ENCODE results near the gene LETMD1. TPM values are rescaled to one million over a fixed set of nuclear protein-coding genes. Genes with fewer than 3 reads are reported as not detected.

Gene LETMD1
- polyA plus RNA-seq, 1 experiment: 48.1 TPM

GRCh38 chr12:51018956-51019355 lies 29.2 kb upstream of the LETMD1 start:
- POLR2A ChIA-PET: no interaction called here
- Histone ChIP-seq H3K4me3 (ENCODE audit: low read depth, low read length) (no peak overlapping the region), H3K27ac (ENCODE audit: low read depth, low read length) (no peak overlapping the region), H3K9me3 (ENCODE audit: control insufficient read depth, insufficient read depth, low read length) (no peaks in the 10 kb centered on the region), H3K27me3 (ENCODE audit: control insufficient read depth, insufficient read depth, low read length) (no peaks in the 10 kb centered on the region)
- CTCF ChIA-PET: no interaction called here
- DNase-seq (ENCODE audit: low read depth, low spot score): no peak
- TF ChIP-seq, protein P1, sequence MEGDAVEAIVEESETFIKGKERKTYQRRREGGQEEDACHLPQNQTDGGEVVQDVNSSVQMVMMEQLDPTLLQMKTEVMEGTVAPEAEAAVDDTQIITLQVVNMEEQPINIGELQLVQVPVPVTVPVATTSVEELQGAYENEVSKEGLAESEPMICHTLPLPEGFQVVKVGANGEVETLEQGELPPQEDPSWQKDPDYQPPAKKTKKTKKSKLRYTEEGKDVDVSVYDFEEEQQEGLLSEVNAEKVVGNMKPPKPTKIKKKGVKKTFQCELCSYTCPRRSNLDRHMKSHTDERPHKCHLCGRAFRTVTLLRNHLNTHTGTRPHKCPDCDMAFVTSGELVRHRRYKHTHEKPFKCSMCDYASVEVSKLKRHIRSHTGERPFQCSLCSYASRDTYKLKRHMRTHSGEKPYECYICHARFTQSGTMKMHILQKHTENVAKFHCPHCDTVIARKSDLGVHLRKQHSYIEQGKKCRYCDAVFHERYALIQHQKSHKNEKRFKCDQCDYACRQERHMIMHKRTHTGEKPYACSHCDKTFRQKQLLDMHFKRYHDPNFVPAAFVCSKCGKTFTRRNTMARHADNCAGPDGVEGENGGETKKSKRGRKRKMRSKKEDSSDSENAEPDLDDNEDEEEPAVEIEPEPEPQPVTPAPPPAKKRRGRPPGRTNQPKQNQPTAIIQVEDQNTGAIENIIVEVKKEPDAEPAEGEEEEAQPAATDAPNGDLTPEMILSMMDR (IDR thresholded peaks at IDR 0.05; ENCODE audit: low read depth, low read length): no peak

- CTCF ChIA-PET: interaction anchor here (0.8 kb wide), 2 partner anchors 27 to 321 kb away, joined by 3 read pairs; no protein-coding TSS in a partner anchor
- Histone ChIP-seq H3K27ac (ENCODE audit: low read depth, low read length) (no peak overlapping the region), H3K27me3 (ENCODE audit: control insufficient read depth, insufficient read depth, low read length) (no peaks in the 10 kb centered on the region), H3K9me3 (ENCODE audit: control insufficient read depth, insufficient read depth, low read length) (no peaks in the 10 kb centered on the region), H3K4me3 (ENCODE audit: low read depth, low read length) (no peak overlapping the region)
- POLR2A ChIA-PET: no interaction called here
- no peak for DNase-seq (ENCODE audit: low read depth, low spot score)
- TF ChIP-seq, protein P1 (IDR thresholded peaks at IDR 0.05; ENCODE audit: low read depth, low read length): no peak
These were observed 28.2 kb upstream of the LETMD1 start for GRCh38 chr12:51019927-51020326.

DNA sequence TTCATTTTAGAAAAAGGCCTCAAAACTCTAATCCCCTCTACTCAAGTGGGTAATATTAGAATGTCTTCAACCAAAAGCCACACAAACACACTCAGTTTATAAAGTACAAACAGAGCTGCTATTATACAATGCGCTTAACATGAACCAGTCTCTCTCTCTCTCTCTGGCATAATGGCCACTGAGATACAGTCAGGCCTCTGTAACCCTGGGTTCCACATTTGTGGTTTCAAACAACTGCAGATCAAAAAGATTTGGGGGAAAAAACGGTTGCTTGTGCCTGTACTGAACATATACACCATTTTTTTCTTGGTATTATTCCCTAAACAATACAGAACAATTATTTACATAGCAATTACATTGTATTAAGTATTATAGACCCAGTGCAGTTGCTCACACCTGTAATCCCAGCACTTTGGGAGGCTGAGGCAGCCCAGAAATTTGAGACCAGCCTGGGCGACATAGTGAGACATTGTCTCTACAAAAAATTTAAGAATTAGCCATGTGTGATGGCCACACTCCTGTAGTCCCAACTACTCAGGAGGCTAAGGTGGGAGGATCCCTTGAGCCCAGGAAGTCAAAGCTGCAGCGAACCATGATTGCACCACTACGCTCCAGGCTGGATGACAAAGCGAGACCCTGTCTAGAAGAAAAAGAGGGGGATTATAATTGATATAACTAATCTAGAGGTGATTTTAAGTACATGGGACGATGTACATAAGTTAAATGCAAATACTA lies 27.5 kb upstream of the LETMD1 start:
- Histone ChIP-seq H3K9me3 (ENCODE audit: control insufficient read depth, insufficient read depth, low read length) (no peaks in the 10 kb centered on the region; the same call in 1 of the 2 replicates), H3K4me3 (ENCODE audit: low read depth, low read length) (no peak overlapping the region), H3K27ac (ENCODE audit: low read depth, low read length) (no peak overlapping the region), H3K27me3 (ENCODE audit: control insufficient read depth, insufficient read depth, low read length) (no peaks in the 10 kb centered on the region)
- ChIA-PET CTCF (interaction anchor here (0.8 kb wide), 1 partner anchor 320 kb away, joined by 3 read pairs; no protein-coding TSS in a partner anchor), POLR2A (interaction anchor here (1.2 kb wide), 1 partner anchor 63 kb away, joined by 3 read pairs; the partner anchor contains the start of gene CSRNP2)
- DNase-seq (ENCODE audit: low read depth, low spot score): no peak
- TF ChIP-seq, protein P1 (IDR thresholded peaks at IDR 0.05; ENCODE audit: low read depth, low read length): no peak

GRCh38 chr12:51021694-51022093 lies 26.4 kb upstream of the LETMD1 start:
- TF ChIP-seq, protein P1 (IDR thresholded peaks at IDR 0.05; ENCODE audit: low read depth, low read length): no peak
- no peak overlapping the region for H3K4me3 ChIP-seq (ENCODE audit: low read depth, low read length)
- POLR2A ChIA-PET: interaction anchor here (1.2 kb wide), 1 partner anchor 62 kb away, joined by 3 read pairs; the partner anchor contains the start of gene CSRNP2
- H3K27ac ChIP-seq (ENCODE audit: low read depth, low read length): no peak overlapping the region
- CTCF ChIA-PET: interaction anchor here (0.5 to 1.3 kb wide), 3 partner anchors 9 to 335 kb away, joined by 3 to 5 read pairs (median 3); no protein-coding TSS in a partner anchor
- no peak for DNase-seq (ENCODE audit: low read depth, low spot score)
- no peaks in the 10 kb centered on the region for H3K27me3 ChIP-seq (ENCODE audit: control insufficient read depth, insufficient read depth, low read length)
- H3K9me3 ChIP-seq (ENCODE audit: control insufficient read depth, insufficient read depth, low read length): no peaks in the 10 kb centered on the region; the same call in 1 of the 2 replicates

Data from AG04450 (cell line).